NCI-H2029 (cell line): ENCODE measurements around the gene ATP2C1.
A peak's percentile ranks its signal among the peaks of the same experiment; 100 is the strongest.
"Not testable (repeated sequence)": the region's sequence is repeated elsewhere in the genome, so short reads cannot be mapped to it uniquely, and the experiment has no call there.

Experiments
- DNase-seq: peaks from one replicate; lab custom pipeline; 2025; lab: John Stamatoyannopoulos, UW

The ATP2C1 gene

GRCh38 chr3:130893376-130894129 is at the start of gene ATP2C1:
Gene ATP2C1 (plus strand): TSS chr3:130894084. CDS start chr3:130894770, 686 bp downstream.
- peak; percentile 82 for DNase-seq

GRCh38 chr3:130844462-130844861 is 49.4 kb upstream of the ATP2C1 start:
- DNase-seq: no peak

GRCh38 chr3:130846181-130846580 is 47.7 kb upstream of the ATP2C1 start:
- no peak for DNase-seq

- peak; percentile 88 for DNase-seq
These were observed 44.8 kb upstream of the ATP2C1 start for GRCh38 chr3:130849091-130849552.

GRCh38 chr3:130850044-130850797 is 43.7 kb upstream of the ATP2C1 start:
- DNase-seq: peak; percentile 59

- DNase-seq: no peak
These were observed 43.0 kb upstream of the ATP2C1 start for GRCh38 chr3:130850843-130851242.

GRCh38 chr3:130851277-130851676 is 42.6 kb upstream of the ATP2C1 start:
- no peak for DNase-seq

GRCh38 chr3:130853581-130853980 is 40.3 kb upstream of the ATP2C1 start:
- DNase-seq: no peak

- DNase-seq: no peak
These were observed 39.5 kb upstream of the ATP2C1 start for GRCh38 chr3:130854208-130854864.

- no peak for DNase-seq
These were observed 36.4 kb upstream of the ATP2C1 start for GRCh38 chr3:130857336-130858026.

GRCh38 chr3:130862130-130862529 is 31.8 kb upstream of the ATP2C1 start:
- not testable (repeated sequence) for DNase-seq

- DNase-seq: no peak
These were observed 28.4 kb upstream of the ATP2C1 start for GRCh38 chr3:130865489-130865888.

GRCh38 chr3:130866327-130866726 is 27.6 kb upstream of the ATP2C1 start:
- DNase-seq: no peak

- no peak for DNase-seq
These were observed 23.5 kb upstream of the ATP2C1 start for GRCh38 chr3:130870423-130870822.

- no peak for DNase-seq
These were observed 17.3 kb upstream of the ATP2C1 start for GRCh38 chr3:130876594-130876993.

GRCh38 chr3:130878464-130878863 is 15.4 kb upstream of the ATP2C1 start:
- no peak for DNase-seq

GRCh38 chr3:130889416-130889946 is 4.4 kb upstream of the ATP2C1 start:
- no peak for DNase-seq

GRCh38 chr3:130892759-130893375 is 1.0 kb upstream of the ATP2C1 start:
- peak; percentile 39 for DNase-seq

GRCh38 chr3:130894130-130894985 is 474 bp downstream of the ATP2C1 start:
- DNase-seq: no peak

GRCh38 chr3:130894986-130895280 is 1.0 kb downstream of the ATP2C1 start:
- DNase-seq: no peak
